Measurements from ENCODE around the gene OR4A47. TPM values are rescaled to one million over a fixed set of nuclear protein-coding genes. Genes with fewer than 3 reads are reported as not detected.
"Not testable (repeated sequence)": the region's sequence is repeated elsewhere in the genome, so short reads cannot be mapped to it uniquely, and the experiment has no call there.

OR4A47 gene
- not detected for polyA plus RNA-seq (2012; ENCODE audit: insufficient read depth, insufficient read length, low read depth)

- not testable (repeated sequence) for DNase-seq; H3K4me3 ChIP-seq (ENCODE audit: low read depth, low read length); H3K36me3 ChIP-seq; H3K9me3 ChIP-seq; H3K27me3 ChIP-seq; H3K4me1 ChIP-seq
Observed at GRCh38 chr11:48488493-48488892, at the start of gene OR4A47. Gene OR4A47, plus strand, starts transcription at chr11:48488793. Its CDS starts 0 bp downstream, at chr11:48488793.

- not testable (repeated sequence) for H3K4me3 ChIP-seq (ENCODE audit: low read depth, low read length); H3K9me3 ChIP-seq; H3K36me3 ChIP-seq; H3K27me3 ChIP-seq; DNase-seq; H3K4me1 ChIP-seq
Observed at GRCh38 chr11:48455909-48456308, 32.7 kb upstream of the OR4A47 start.

GRCh38 chr11:48473966-48474365 lies 14.6 kb upstream of the OR4A47 start:
- H3K4me1 ChIP-seq; H3K4me3 ChIP-seq (ENCODE audit: low read depth, low read length); H3K9me3 ChIP-seq; H3K36me3 ChIP-seq; H3K27me3 ChIP-seq: not testable (repeated sequence)
- peak; percentile 9 for DNase-seq

- not testable (repeated sequence) for H3K4me1 ChIP-seq; H3K27me3 ChIP-seq; DNase-seq; H3K9me3 ChIP-seq; H3K4me3 ChIP-seq (ENCODE audit: low read depth, low read length); H3K36me3 ChIP-seq
Observed at GRCh38 chr11:48474703-48475102, 13.9 kb upstream of the OR4A47 start.

GRCh38 chr11:48506169-48506568 lies 17.6 kb downstream of the OR4A47 start:
- not testable (repeated sequence) for H3K27me3 ChIP-seq, H3K36me3 ChIP-seq

GRCh38 chr11:48538991-48539390 lies 50.4 kb downstream of the OR4A47 start:
- no peaks in the 10 kb centered on the region for H3K27me3 ChIP-seq
- H3K4me3 ChIP-seq (ENCODE audit: low read depth, low read length), result no peak overlapping the region
- no peaks in the 10 kb centered on the region for H3K36me3 ChIP-seq
- H3K9me3 ChIP-seq, result no peaks in the 10 kb centered on the region
- H3K4me1 ChIP-seq, result no peaks in the 10 kb centered on the region
- no peak for DNase-seq
- no peak for TF ChIP-seq CTCF (IDR thresholded peaks at IDR 0.05; ENCODE audit: low read depth, low read length)

More at GRCh38 chr11:48506169-48506568, 17.6 kb downstream of the OR4A47 start:
- H3K4me3 ChIP-seq (ENCODE audit: low read depth, low read length); H3K9me3 ChIP-seq; H3K4me1 ChIP-seq; DNase-seq: not testable (repeated sequence)

Data from BE2C (cell line).